ENCODE data around the gene ARHGEF5.
"Not testable (repeated sequence)": the region's sequence is repeated elsewhere in the genome, so short reads cannot be mapped to it uniquely, and the experiment has no call there.

The ARHGEF5 gene

DNA sequence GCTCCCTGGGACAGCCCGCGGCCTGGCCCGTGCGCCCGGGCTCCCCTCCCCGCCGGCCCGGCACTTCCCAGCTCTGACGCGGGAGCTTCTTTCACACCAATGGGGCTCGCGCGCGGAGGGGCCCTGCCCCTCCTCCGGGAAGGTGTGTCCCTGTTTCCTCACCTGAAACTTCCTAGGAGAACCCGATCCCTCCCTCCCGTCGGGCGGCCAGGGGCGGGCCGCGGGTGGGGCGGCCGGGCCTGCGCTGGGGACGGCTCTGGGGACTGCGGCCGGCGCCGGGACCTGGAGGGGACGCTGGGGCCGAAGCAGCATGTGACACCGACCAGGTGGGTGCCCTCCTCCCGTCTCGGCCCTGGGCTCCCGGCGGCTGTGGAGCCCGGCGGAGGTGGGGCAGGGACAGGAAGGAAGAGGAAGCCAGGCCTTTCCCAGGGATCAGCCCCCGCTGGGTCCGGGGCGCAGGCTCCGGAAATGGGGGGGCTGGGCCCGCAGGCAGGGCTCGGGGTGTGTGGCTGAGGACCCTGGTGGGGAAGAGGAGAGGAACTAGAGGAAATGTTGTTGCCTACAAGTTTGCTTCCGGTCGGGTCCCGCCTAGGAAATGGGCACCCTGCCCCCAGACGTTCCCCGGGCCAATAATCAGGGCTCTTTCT is at the start of gene ARHGEF5:
TSS of gene ARHGEF5 (plus strand) at position 227 of the 647 bp plus-strand sequence. CDS start 7,268 bp downstream, outside the sequence.
- DNase-seq: not testable (repeated sequence)

DNA sequence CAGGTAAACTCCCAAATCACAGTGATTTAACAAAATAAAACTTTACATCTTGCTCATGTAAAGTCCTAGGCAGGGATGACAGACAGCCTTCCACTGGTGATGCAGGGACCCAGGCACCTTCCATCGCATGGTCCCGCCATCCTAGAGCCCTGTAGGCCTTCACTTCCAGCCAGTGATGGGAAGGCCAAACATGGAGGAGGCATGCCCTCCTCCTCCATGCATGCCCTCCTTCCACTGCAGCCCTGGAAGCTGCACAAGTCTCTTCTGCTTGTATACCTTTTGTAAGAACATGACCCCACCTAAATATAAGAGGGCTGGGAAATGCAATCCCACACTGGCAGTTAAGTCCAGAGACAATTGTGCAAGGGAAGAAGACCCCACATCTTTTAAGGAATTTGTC is 45.5 kb upstream of the ARHGEF5 start:
- DNase-seq: not testable (repeated sequence)

DNA sequence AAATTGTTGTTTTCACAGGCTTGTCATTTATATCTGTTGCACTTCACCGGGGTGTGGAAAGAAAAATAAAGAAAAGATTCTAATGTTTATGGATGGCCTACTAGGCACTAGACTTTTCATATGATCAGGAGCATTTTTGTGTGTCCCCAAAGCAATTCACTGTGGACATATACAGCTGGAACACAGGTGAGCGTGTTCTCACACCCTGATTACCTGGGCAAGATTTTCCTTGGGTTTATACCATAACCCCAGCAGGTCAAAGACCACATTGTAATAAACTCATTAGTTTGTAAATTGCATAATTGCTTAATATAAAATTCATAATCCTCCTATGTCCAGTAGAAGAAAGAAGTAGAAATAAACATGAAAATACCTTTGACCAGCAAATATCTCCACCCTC is 44.0 kb upstream of the ARHGEF5 start:
- not testable (repeated sequence) for DNase-seq

DNA sequence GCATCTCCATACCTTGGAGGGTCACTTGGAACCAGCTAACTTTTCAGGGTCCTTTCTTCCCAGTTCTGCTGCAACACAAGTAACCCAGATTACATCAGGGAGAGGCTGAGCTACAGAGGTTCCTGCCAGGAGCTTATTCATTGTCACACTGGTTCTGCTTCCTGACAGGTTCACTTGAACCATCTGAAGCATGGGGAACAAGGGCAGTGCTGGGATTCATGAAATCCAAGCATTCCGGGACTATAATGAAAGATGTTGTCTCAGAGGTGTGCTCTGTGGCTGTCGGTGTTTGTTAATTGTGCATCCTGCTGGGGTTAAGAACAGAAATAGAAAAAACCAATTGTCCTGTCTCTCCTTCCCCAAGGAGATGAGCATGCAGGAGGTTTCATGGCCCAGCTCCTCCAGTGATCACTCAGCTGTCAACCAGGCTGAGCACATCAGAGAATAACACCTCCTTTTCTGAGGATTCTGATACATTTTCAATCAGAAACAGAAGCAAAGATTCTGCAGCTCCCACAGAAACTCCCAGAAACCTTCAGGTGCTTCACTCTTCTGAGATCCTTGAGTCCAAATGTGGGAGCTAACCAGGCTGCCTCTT is 43.2 kb upstream of the ARHGEF5 start, which contains the start of gene OR2A1:
TSS of gene OR2A1 (plus strand) at position 548 of the 598 bp plus-strand sequence. CDS start 5,706 bp downstream, outside the sequence.
- not testable (repeated sequence) for DNase-seq

DNA sequence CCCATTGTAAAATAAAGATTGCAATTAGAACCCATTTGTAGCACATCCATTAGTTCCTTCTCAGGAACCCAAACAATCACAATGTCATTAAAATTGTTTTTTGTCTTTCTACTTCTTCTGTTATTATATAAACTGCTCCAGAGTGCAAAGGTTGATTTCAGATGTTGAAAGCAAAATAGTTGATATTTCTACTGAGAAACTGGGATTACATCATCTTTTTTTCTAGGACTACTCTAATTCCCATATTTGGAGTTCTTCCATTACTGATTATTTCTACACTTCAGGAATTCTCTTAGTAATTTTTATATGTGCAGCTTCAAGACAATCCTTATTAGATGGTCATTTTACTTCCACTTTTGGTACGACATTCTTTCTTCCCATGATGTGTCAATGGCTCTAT is 37.7 kb upstream of the ARHGEF5 start:
- DNase-seq: not testable (repeated sequence)

DNA sequence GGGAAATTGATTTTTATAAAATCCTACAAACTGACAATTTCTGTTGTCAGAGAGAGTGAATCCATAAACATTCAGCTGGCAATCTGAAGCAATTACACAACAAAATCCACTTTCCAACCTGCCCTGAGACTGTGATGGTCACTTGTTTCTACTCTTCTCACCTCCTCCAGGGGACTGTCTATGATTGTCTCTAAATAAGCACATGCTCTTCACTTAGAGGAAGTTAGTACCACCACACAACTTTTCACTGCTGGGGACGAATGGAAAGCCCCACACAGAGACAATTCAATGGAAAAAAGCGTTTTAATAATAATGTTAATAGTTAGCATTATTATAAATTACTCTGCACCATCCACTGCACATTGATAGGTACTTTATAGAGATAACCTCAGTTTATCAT is 35.7 kb upstream of the ARHGEF5 start:
- DNase-seq: not testable (repeated sequence)

DNA sequence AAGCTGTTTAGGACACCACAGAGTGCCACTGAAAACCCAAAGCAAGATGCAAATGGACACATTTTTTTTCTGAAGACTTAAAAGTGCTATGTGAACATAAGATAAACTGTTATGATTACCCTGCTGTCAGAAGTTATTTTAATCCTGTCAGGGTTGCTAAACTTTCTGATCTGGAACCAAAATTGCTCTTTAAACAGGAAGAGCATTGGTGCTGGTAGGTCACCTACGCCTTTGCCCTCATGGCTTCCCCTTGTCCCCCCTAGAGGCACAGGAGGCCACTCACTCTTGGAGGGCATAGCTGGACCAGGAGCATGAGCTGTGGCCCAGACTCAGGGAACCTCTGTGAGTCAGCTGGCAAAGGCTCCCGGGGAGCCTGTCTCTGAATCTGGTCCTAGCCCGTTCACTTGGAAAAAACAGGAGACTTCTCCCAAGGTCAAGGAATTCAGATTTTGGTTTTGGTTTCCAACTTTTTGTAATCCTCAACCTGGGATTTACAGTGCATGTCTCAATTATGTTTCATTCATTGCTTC is 33.5 kb upstream of the ARHGEF5 start:
- not testable (repeated sequence) for DNase-seq

DNA sequence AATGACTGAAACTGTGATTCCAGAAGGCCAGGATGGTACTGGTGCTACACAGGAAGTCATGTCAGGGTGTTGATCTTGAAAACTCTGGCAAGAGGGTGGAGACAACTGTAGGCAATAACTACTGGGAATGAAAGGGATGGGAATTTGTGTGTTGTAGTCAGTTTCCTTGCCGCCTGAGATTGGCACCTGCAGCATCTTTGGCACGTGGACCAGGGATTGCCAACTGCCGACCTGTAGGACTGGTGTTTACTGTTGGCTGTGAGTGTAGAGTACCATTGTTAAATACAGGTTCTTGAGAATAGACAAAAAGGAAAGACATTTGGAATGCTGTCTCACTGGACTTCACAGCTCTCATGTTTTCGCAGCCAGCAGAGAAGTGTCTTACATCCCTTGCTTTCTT is 31.8 kb upstream of the ARHGEF5 start:
- DNase-seq: not testable (repeated sequence)

DNA sequence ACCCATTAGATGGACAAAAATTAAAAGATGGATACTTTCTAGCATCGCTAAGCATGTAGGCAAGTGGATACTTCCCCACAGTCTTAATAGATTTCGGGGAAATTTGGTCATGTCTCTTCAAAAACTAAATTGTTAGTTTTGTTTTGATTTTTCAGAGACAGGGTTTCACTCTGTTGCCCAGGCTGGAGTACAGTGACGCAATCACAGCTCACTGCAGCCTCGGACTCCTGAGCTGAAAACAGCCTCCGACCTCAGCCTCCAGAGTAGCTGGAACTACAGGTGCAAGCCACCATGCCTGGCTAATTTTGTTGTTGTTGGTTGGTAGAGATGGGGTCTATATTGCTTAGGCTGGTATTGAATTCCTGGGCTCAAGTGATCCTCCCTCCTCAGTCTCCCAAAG is 29.3 kb upstream of the ARHGEF5 start:
- not testable (repeated sequence) for DNase-seq

DNA sequence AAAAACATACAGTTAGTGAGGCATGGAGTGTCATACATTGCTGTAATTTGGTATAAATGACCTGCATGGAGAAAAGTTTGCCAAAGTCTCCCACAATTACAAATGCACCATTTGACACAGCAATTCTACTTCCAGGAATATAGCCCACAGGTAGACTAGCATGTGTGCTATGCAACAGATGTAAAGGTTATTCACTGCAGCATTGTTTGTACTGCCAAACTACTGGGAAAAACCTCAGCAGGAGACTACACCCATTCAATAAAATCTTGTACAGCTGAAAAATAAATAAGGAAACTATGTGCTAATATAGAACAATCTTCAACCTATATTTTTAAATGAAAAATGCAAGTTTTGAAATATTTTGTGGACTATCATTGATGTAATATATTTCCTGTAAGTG is 25.2 kb upstream of the ARHGEF5 start:
- DNase-seq: not testable (repeated sequence)

DNA sequence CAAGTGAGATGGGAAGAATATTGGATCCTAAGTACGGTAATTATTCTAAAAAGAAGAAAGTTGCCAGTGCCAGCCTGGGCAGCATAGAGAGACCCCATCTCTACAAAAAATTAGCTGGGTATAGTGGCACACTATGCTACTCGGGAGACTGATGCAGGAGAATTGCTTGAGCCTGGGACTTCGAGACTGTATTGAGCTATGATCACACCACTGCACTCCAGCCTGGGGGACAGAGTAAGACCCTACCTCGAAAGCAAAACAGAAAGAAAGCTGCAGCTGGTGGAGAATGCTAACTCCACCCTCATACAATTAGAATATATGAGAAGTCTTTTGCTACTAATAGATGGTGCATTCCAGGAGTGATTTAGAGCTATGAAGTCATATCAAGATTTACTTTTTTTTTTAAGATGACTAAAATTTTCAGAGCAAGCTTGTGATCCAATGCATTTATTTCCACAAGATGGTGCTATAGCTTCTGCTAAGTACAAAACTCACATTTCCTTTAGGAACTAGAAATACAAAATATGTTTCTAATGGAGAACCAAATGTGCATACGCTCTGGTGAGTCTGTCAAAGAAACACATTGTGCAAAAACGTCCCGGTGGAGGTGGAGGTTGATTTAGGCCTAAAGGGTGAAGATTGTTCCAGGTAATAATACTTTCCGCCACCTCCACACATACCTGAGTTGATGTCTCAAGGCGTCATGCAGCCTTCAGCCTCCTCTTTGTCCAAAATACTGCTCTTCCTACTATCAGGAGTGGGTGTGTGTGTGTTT is 23.8 kb upstream of the ARHGEF5 start:
- DNase-seq: not testable (repeated sequence)

DNA sequence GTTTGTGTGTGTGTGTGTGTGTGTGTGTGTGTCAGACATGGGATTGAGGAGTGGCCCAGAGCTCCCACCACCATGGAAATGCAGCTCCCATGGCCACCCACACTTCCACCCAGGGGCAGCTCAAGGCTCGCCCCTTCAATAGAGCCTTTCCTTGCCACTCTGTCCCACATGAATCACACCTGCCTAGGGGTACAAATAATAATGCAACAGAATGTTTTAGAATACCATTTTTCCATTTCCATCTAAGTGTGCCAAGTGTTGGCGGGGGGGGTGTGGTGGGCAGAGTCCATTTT is 23.3 kb upstream of the ARHGEF5 start:
- DNase-seq: not testable (repeated sequence)

DNA sequence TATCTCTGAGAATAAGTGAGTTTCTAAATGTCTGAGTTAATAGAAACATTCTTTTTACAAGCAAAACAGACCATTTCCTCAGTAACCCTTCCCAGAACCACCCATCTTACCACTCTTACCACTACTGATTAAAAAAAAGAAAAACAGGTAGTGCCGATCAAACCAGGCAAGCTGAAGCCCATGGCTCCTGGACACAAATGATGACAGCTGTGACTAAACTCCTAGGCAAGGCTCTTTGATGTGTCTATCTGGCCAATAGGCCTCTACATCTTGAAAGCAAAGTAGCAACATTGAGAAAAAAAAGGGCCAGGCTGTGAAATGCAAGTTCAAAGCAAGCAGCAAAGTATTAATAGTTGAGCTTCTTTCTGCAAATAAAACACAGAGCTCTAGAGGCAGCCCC is 6.6 kb upstream of the ARHGEF5 start:
- DNase-seq: not testable (repeated sequence)

DNA sequence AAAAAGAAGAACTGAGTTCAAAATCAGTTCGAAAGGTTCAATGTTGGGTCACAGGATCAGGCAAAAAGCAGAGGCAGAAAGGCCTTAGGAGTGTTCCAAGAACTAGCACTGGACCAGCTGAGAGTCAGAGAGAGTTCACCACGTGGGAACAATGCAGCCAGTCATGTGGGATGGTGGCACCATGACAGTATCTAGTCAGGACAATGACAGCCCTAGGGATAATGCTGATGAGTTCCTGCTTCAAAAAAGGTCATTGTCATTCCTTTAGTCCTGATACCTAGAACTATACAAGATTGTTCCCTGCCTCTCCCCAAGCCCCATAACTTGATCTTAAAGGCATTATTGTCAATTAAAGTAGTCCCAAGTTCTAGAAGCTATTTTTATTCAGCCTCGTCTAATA is 3.5 kb upstream of the ARHGEF5 start:
- DNase-seq: not testable (repeated sequence)

DNA sequence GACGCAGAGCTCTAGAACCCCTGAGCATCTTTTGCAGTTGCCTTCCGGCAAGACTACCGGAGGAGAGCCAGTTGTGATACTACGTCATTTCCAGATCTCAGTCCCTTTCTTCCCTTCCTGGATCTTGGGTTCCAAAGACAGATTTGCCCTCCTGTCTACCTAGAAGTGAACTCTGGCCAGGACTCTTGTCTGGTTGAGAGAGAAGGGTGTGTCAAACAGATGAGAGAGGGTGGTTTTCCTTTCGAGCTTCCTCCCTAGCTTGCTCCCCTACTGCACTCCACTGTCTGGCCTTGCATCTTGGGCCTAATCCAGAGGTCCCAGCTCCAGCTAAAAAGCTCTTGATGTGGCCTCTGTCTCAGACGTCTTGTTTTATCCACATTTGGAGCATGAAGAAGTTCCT is 983 bp downstream of the ARHGEF5 start:
- DNase-seq: not testable (repeated sequence)

DNA sequence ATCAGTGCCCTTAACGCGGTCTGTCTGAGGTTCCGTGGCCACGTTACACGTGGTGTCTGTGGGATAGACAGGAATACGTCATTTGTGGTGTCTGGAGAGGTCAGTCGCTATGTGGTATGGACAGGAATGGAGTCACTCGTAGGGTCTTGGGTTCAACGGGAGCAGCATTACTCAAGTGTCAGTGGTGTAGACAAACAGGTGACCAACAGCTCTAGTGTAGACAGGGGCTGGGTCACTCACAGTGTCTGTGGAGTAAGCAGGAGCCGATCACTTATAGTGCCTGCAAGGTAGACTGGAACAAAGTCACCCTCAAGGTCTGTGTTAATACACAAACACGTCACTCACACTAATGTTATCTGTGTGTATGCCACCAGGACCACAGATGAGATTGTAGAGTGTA is 1.7 kb downstream of the ARHGEF5 start:
- not testable (repeated sequence) for DNase-seq

DNA sequence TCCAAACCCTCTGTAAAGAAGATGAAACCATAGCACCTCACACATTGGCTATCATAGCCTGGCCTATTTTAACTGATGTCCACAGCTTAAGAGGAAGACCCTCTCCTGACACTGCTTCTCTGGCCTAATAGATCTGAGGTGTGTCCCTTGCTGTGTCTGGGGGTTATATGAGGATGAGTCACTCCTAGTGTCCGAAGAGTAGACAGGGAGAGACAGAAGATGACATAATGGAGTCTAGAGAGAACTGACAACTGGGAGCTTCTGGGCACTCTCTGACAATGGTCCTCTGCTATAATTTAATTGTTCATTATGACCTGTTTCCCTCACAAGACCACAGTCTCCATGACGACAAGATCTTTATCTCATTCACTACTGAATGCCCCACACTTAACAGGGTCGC is 6.9 kb downstream of the ARHGEF5 start:
- DNase-seq: not testable (repeated sequence)

DNA sequence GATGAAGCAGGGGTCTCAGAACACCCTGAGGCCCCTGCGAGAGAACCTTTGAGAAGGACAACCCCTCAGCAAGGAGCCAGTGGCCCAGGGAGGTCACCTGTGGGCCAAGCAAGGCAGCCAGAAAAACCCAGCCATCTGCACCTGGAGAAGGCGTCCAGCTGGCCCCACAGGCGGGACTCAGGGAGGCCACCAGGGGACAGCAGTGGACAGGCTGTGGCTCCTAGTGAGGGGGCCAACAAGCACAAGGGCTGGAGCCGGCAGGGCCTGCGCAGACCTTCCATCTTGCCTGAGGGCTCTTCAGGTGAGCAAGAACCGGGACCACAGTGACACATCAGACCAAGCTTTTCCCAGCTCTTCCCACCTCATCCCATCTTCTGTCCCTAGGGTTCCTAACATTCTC is 10.3 kb downstream of the ARHGEF5 start:
- not testable (repeated sequence) for DNase-seq

DNA sequence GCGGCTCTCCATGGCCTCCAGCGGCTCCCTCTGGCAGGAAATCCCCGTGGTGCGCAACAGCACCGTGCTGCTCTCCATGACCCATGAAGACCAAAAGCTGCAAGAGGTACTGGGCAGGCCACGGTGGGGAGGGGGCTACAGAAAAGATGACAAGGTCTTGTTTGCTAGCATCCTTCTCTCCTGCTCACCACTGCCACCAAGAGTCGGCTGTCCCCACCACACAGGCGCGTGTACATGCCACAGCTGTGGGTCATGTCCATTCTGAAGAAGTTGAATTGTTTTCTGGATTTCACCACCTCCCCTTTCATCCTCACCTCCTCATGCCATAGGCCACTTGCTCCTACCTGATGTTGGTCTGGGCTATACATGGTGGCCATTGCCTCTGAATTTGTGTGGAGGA is 12.0 kb downstream of the ARHGEF5 start:
- DNase-seq: not testable (repeated sequence)

DNA sequence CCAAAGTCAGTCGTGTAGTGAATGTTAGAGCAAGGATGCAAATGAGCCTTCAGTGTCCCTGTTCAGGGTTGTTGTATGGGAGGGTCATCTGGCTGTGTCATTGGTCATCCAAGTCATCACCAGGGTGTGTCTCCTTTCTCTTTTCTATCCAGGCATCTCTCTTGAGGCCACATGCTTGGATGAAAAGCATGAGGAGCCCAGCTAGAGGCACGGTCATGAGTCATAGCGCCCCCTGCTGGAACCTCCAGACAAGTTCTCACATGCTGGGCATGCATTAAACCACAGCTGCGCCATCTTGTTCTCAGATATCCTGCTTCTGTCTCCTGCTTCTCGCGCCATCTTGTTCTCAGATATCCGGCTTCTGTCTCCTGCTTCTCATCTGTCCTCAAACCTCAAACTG is 14.0 kb downstream of the ARHGEF5 start:
- not testable (repeated sequence) for DNase-seq

DNA sequence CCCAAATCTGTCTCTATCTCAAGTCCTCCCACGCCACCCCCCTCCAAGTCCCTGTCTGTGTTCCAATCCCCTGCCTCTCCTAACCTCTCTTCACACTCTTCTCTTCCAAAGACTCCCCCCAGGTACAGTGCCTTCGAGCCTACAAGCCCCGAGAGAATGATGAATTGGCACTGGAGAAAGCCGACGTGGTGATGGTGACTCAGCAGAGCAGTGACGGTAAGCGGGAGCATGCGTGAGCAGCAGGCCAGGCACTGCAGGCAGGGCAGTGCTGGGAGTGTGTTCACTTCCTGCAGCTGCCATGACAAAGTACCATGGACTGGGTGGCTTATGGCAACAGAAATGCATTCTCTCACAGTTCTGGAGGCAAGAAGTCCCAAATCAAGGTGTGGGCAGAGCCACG is 23.4 kb downstream of the ARHGEF5 start:
- no peak for DNase-seq

DNA sequence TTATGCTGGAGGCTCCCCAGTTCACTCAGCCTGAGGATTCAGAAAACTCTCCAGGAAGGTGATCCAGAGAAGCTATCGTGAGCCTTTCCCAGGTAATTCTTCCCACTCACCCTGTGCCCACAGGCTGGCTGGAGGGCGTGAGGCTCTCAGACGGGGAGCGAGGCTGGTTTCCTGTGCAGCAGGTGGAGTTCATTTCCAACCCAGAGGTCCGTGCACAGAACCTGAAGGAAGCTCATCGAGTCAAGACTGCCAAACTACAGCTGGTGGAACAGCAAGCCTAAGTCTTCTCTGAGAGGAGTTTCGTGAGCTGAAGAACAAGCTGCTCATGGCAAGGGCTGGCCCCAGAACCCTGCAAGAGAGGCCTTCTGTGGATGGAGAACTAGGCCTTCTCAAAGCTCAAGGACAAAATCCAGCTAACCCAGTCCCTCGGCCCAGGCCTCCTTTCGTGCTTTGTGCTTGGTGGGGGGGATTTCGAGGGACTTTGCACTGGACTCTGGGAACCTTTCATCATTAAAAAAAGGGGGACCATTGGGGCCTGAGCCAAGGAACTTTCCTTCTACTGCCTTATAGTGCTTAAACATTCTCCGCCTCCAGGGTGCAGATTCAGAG is 24.7 kb downstream of the ARHGEF5 start:
- DNase-seq: no peak

DNA sequence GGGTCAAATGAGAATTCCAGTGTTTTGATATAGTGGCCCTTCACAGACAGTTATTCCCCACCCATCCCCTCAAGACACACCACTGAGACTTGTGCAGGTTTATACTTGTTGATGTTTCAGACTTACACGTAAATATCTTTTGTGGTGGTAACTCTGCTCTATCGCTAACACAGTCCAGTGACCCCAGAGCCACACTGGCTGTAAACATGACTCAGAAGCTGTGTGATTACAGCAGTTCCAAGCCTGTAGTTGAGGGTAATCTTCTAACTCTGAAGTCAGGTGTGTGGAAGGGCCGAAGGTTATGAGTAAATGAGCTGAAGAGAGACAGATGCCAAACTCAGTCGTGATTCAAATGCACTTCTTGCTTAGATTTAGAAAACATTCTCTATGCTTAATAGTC is 28.9 kb downstream of the ARHGEF5 start:
- DNase-seq: no peak

Data from HCEC 1CT (cell line).